GM19238 (cell line): Measurements from ENCODE around the gene LY6G5B.

Experiments
- DNase-seq: peaks from one replicate; pipeline ENCODE4 v3.0.0; 2011; ENCODE audit warnings: low spot score; ENCODE audit not compliant: insufficient read length

The LY6G5B gene

DNA sequence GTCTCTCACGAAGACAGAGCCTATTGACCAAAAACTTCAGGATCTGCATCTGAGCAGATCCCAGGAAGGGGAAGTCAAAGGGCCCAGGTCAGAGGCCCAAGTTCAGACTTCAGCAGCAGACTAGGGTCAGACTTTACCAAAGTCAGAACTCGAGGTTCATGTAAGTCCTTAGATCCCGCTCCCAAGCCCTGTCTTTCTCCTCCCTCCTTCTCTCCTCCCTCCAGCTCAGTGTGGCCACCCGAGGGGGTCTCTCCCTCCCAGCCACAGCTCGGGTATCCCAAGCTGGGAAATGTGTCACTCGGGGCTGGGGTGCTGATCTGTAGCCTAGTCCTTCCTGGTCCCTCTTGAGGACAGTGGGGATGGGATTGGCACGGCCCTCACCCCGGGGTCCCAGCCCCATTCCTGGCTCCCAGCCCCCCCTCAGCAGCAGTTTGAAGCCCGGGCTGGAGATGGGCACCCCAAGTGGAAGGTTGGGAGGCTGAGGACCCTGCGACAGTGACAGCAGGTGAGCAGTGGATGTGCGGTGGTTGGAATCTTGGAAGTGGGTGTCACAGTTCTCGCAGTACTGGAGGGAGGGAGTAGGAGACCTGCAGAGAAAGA is 7.6 kb upstream of the LY6G5B start:
- no peak for DNase-seq

DNA sequence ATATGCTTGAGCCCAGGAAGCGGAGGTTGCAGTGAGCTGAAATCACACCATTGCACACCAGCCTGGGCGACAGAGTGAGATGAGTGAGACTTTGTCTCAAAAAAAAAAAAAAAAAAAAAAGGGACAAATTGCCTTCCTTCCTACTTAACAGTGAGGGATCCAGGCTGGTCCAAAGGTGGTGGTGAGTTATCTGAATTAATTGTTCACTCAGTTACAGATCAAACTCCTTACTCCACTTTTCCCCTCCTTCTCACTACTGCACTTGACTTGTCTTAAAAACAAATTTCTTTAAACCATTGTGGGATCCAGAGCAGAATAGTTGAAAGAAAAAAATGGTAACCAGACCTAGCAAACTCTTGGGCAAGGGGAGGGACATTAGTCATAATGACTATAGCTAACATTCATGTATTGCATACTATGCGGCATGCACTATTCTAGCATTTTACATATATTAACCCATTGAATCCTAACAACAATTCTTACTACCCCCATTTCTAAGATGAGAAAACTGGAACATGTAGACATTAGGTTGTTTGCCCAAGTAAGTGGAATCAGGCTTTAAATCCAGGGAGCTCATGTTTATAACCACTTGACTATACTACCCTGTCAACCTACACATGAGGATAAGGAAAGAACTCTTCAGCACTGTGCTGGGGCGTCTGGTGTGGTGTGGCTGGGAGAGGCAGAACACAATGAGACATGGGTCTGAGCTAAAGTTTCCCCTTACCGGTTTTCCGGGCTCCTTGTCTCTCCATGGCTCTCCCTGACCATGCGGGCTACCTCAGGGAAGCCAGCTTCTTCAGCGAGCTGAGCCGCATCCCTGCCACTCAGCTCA is 6.4 kb upstream of the LY6G5B start:
- DNase-seq: no peak

DNA sequence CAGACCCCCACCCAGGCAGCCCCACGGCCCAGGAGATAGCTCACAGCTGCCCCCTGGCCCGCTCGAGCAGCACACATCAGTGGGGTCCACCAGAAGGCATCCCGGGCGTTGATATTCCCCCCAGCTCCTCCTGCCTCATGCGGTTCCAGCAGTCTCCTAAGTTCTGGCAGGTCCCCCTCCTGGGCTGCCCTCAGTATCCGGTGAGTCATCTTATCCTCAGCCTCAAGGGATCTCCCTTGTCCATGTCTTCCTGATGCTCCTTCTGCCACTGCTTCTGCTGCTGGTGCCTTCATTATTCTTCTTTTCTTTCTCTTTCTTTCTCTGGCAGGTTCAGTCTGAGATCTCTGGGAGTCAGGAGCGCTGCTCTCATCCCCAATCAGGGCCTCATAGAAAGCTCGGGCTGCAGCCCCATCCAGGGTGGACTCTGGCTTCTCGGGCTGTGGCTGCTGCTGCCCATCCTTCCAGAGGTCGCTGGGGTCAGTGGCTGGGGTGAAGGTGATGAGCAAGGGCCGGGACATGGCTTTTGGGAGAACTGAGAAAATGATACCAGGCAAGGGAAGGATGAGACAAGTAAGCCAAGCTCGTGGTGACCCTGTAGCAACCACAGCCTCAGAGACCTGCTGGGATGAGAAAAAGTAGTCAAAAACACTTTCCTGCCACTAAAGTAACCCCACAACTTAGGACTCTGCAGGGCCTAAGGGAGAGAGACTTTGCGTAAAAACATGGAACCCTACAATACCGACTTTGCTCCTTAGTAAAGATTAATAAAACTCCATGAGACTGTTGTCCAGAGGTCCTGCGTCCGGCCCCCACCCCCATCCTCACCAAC is 5.6 kb upstream of the LY6G5B start:
- no peak for DNase-seq

DNA sequence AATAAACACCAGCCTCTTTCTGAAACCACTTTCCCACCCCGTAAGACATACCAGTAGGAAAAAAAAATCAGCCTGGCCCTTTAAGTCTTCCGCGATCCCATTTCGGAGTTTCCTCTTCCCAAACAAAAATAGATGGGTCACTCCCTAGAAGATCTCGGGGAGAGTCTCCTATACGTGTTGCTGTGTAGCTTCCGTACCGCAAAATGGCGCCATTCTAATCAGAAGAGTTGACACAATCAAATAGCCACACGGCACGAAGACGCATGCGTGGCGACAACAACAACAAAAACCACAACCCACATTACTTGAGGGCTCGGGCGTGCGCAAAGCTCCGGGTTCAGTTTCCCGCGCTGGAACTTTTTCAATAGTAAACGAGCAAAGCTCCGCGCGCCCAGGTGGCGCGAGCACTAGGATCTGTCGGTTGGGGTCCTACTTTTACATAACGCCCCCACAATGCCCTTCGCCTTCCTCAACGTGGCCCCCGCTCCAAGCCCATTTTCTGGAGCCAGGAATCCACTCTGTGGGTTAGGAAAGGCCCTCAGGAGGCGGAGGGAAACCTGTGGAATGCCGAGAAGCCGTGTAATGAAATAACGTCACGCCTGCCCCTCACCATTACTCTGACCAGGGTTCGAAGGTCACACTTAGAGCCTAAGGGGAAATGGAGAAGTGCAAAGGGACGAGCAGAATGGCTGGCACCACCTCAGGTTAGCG is 4.8 kb upstream of the LY6G5B start, which contains the start of gene GPANK1:
GPANK1 (minus strand) TSS at position 208 of the 711 bp plus-strand sequence. CDS start 519 bp downstream, outside the sequence.
- peak; percentile 65 for DNase-seq

DNA sequence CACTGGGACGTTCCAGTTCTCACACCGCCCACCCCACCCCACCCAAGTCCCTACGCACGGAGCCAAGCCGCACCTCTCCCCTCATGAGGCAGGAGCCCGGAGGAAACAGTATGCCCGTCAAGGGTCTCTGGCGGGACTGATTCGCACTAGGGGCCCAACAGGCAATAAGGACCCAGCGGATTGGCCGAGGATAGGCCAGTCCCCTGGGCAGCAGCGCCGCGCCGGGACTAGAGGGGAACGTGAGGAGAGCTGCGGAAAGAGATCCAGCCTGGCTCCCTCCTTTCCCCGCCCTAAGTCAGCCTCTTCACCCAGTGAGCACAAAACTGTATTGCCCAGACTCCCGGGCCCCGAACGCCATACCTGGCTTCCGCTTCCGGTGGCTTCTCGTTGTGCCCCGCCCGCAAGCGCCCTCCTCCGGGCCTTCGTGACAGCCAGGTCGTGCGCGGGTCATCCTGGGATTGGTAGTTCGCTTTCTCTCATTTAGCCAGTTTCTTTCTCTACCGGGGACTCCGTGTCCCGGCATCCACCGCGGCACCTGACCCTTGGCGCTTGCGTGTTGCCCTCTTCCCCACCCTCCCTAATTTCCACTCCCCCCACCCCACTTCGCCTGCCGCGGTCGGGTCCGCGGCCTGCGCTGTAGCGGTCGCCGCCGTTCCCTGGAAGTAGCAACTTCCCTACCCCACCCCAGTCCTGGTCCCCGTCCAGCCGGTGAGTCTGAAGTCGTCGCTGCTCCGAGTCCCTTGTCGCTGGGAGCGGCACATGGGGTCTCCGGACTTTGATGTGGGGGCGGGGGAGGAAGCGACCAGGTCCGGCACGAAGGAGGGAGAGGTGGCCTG is 4.1 kb upstream of the LY6G5B start, which contains the start of gene CSNK2B:
CSNK2B (plus strand) TSS at position 580 of the 836 bp plus-strand sequence. CDS start 752 bp downstream, outside the sequence.
- DNase-seq: peak; percentile 93

DNA sequence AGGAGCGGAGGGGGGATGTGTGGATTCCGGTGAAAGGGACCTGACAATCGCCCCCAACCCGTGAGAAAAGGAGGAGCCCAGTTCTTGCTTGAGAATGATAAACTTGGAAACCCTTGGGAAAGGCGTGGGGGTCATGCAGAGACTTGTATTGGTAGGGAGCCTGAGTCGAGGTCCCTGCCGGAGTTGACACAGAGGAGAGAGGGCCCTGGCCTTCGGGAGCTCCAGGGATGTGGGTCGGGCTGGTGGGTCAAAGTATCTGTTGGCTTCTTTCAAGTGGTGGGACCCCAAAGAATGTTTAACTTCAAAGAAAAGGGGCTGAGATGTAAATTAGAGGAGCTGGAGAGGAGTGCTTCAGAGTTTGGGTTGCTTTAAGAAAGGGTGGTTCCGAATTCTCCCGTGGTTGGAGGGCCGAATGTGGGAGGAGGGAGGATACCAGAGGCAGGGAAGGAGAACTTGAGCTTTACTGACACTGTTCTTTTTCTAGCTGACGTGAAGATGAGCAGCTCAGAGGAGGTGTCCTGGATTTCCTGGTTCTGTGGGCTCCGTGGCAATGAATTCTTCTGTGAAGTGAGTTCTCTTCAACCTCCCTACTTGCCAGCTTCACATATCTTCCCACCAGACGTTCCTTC is 3.3 kb upstream of the LY6G5B start:
- DNase-seq: no peak

DNA sequence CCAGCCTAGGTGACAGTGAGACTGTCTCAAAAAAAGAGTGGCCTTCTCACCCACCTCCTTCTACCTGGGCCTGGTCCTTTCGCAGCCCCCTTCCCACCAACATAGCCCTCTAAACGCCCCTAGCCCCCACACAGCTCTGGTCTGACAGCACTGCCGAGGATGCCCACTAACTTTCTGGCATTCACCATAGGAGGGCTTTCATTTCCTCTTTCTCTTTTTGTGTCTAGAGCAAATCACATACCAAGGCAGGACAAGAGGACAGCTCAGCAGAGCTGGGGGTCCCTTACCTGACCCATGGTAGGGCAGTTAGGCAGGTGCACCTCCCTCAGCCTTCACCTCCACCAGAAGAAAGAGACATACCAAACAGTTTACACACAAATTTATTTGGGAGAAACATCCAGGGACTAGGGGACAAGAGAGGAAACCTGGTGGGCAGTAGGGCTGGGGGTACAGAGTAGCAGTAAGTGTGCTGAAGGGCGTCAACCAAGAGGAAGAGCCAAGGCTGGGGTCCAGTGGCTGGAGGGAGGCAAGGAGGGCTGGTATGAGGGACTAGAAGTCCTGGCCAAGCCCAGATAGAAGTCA is 6.6 kb downstream of the LY6G5B start:
- DNase-seq: no peak

DNA sequence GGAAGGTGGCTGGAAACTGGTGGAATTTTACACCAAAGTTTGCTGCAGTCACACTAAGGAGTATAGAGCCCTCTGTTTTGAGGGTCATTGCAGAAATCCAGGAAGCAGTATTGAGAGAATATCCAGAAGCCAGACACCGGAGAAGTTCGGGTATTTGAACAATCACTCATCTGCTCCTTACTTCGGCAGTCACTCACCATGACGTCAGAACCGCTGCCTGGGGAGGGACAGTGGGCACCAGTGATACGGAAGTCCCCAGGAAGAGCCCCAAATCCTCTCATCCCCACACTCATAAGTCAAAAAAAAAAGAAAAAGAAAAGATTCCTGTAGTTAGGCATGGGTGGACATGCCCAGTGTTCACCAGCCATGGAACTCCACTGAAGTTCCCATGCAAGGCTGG is 7.1 kb downstream of the LY6G5B start:
- no peak for DNase-seq

DNA sequence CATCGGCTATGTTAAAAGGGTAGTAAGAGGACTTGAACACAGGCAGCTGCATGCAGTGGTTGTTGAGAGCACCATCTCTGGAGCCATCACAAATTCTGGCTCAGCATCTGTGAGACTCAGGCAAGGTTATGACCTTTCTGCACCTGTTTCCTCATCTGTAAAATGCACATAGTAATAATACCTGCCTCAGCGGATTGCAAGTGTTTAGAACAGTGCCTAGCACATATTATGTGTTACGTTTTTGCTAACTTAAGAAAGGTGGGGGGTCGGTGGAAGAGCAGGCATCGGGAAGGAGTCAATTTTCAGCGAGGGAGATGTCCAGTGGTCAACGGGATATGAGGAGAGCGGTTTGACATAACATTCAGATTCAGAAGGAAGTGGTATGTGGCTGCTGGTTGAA is 8.2 kb downstream of the LY6G5B start:
- DNase-seq: no peak

DNA sequence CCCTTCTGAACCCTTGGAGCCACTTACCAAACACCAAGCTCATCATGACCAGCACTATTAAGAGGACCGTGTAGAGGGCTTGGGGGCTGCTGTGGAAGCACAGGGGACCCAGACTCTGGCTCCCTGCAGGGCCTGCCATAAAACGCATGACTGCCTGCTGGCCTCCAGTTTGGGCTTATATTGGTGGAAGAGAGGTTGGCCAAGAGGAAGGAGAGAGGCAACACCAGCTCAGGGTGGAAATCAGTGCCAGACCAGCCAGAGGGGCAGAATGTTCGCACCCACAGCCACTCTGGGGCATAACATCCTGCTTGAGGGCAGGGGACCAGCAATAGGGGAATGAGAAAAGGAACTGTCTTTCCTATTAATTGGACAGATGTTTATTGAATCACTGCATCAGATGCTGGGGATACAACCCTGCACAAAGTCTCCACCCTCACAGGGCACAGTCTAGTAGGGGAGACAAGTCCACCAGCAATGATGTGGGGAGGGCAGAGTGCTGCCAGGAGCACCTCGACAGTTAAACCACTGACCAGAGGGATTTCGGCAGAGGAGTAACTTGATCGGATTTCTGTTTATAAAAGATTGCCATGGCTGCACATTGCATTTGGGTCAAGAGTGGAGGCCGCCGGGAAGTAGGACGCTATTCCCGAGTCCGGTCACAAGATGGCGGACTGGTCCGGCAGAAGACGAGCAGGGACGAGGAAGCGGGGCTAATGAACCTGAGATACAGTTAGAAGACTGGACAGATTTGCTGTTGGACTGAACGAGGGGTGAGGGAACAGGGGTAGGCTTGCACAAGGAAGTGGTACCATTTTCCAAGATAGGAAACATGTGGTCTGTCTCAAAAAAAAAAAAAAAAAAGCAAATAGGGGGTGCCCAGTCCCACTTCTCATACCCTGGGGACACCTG is 10.7 kb downstream of the LY6G5B start, which contains the start of gene LY6G5C:
LY6G5C (minus strand) TSS at position 842 of the 909 bp plus-strand sequence; CDS start at position 148, 694 bp downstream.
- DNase-seq: peak; percentile 62

DNA sequence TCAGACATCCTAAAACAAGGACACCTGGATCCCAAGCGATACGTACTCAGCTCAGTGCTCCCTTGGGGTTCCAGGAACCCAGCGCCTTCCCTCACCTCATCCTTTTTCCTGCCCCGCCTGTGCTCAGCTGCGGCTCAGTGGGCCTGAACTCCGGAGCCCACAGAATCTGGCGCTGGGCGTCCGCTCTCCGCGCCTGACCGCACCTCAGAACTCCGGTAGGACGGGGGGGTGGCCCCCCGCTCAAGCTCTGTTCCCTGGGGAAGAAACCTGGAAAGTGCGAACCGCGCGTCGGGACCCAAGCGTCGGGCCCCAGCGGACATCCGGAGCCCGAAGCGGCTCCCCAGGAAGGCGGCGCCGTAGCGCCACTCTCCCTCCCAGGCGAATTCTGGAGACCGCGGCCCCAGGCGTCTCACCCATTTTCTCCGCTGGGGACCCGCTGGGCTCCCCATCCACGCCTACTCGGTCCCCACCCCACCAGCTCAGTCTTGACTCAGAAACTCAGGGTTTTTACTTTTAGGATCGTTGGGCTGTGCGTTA is 11.4 kb downstream of the LY6G5B start:
- DNase-seq: peak; percentile 68

DNA sequence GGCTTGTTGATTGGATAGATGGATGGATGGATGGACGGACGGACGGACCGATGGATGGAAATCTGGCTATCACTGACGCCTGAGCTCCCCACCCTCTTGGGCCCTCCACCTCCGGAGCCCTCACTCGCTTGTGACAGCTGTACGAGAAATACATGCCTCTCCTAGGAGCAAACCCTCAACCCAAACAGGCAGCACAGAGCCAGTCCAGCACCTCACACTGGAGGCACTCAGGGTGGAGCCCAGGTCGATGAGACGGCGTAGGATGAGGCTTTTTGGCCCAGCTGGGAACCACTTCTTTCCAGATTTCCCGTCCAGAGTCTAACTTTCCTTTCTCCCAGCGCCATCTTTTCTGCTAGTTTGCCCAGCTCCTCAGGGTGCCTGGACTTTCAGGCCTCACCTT is 13.8 kb downstream of the LY6G5B start:
- DNase-seq: no peak

DNA sequence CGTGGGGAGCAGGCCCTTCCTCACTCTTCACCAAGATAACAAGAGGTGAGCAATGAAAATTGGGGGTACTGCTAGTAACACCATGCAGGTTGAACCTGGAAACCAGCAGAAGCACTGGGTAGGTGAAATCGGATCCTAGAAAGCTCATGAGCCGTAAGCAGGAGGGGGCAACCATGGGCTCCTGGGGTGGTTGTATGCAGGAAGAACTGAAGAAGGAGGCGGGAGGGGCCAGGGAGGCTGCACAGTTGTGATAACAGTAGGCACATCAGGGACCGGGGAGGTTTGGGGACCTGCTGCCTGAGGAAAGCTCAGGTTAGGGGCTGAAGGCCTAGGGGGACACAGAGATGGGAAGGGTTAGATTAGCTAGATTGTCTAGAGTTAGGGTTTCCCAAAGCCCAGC is 16.7 kb downstream of the LY6G5B start:
- DNase-seq: no peak

DNA sequence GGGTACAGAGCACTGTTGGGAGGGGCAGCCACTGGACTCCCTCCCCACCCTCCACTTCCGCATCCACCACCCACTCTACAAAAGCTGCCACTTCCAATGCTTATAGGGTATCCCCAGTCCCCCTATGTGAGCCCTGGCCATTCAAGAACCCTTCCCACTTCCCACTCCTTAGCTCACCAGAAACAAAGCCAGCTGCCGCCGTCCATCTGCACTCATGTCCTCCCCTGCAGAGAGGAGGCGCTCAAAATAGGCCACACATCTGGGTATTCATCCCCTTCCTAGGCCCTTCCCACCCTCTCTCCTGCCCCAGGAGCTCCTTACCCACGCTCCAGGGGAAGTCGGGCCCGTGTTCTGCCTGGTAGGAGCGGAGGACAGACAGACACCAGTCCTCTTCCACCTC is 17.5 kb downstream of the LY6G5B start:
- DNase-seq: no peak

DNA sequence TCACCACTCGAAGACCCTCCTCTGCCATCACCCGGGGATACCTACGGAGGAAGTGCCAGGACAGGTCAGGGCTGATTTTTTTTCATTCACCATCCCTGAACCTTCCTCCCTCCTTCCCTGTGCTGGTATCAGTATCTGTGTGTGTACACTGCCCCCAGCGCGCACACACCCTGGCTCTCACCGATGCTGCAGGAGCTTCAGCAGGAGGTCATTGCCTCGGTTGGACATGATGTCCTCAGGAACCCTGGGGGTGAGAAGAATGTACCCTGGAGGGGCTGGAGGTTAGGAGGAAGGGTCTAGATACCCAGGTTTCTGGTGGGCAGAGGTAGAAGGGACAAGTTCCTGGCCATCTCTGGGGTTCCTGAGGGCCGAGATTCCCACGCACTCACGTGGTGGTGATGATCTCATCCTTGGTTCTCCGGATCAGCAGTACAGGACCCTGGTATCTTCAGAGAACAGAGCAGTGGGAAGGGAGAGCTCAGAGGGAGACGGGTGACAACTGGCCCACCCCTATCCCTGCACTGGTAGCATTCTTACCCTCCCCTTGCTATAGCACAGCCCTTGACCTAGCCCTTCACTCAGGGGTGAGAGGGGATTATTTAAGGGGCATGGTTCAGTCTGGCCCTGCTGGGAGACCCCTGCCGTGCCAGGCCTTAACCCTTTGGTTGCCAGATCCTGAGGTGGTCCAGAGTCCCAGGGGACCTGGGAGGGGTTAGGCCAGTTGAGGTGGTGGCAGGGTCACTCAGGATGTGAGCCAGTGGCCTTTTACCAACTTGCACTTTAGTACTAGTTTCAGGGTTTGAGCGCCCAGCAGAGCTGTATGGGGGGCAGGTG is 18.3 kb downstream of the LY6G5B start:
- DNase-seq: no peak

DNA sequence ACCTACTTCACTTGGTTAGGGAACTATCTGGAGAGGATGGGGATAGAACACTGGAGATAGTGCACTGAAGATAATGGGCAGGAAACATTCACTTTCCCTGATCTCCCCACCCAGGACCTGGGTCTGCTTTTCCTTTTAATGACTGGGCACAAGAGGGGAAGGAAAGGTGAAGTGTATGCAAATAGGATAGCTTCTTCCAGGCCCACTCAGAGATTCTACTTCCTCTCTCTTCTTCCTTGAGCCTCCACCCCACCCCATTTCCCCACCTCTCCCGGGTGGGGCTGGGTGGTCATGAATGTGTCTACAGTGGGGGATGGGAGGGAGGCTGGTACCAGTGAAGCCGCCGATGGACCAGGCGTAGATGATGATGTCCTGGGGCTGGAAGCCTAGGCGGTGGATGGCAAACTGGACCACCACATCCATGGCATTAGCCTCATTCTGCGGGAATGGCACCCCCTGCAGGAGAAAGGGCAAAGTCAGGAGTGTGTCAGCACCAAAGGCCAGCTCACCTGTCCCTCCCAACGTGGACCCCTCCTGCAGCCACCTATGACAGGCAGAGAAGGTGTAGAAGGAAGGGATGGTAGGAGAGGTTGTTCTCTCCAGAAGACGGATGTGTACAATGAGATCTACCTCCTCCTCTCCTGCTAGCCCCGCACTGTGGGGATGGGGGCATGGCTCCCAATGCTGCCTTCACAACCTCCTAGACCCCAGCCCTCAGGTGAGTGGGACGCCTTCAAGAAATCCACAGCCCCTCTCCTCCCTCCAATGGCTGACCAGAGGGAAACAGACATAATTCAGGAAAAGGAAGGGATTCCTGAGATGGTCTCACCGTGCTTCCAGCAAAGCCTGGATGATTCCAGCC is 19.7 kb downstream of the LY6G5B start:
- no peak for DNase-seq
